Measurements from ENCODE around the gene TBC1D10A.

DNA sequence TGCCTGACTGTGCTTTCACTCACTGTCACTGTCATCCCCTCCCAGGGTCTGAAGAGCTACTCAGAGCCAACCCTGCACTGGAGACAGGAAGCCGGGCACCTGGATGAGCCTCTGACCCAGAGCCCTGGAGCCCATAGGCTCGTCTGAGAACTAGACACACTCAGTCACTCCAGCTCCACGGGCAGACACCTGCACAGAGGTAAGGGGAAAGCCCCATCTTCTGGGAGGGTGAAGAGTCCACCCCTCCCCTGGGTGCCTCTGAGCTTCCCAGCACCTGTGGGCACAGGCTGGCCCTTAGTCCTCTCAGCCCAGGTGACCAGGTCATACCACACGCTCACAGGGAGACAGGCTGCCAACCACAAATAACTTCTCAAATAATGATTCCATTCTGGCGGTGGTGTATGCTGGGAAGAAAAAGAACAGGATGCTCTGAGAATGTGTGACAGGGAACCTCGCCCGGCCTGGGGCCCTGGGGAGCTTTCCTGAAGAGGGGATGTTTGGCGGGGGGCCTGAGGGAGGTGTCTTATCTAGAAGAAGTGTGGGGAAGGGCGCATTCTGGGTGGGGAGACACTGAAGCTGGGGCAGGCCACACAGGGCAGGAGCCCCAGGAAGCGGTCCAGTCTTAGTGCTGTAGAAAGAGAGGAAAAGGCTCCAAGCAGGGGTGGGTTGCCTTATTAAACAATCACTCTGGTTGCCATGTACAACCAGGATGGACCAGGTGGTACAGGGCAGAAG, 35.3 kb upstream of the TBC1D10A start:
- no peak for TF ChIP-seq CTCF (IDR thresholded peaks at IDR 0.05)
- TF ChIP-seq POLR2A (IDR thresholded peaks at IDR 0.05), result no peak

Data from tibial nerve (tissue), 3 donors.